CD4-positive, alpha-beta T cell treated with Interleukin-2 at 100 ng/mL for 4 hours (primary cell): ENCODE results near the gene TKTL2.

Source experiments
- DNase-seq: peaks from one replicate; pipeline ENCODE4 v3.0.0-alpha.2; 2020; ENCODE audit warnings: low spot score

Gene TKTL2

GRCh38 chr4:163473576-163473975 is at the start of gene TKTL2:
TSS of gene TKTL2 (minus strand) at chr4:163473754. CDS start at chr4:163473734, 20 bp downstream.
- DNase-seq, result no peak

- DNase-seq, result no peak
Observed at GRCh38 chr4:163515198-163515597, 41.6 kb upstream of the TKTL2 start.

- no peak for DNase-seq
Observed at GRCh38 chr4:163505374-163505773, 31.8 kb upstream of the TKTL2 start.

- no peak for DNase-seq
Observed at GRCh38 chr4:163500586-163500985, 27.0 kb upstream of the TKTL2 start.

GRCh38 chr4:163495900-163496299 is 22.3 kb upstream of the TKTL2 start:
- peak; percentile 21 for DNase-seq

- peak; percentile 80 for DNase-seq
Observed at GRCh38 chr4:163494360-163495241, 21.0 kb upstream of the TKTL2 start, which contains the start of gene TMA16. TSS of gene TMA16 (plus strand) at chr4:163494690. CDS start at chr4:163494802, 112 bp downstream.

- DNase-seq, result peak; percentile 12
Observed at GRCh38 chr4:163493643-163494359, 20.2 kb upstream of the TKTL2 start.

- DNase-seq, result no peak
Observed at GRCh38 chr4:163492951-163493504, 19.5 kb upstream of the TKTL2 start.

- no peak for DNase-seq
Observed at GRCh38 chr4:163489929-163490328, 16.4 kb upstream of the TKTL2 start.

GRCh38 chr4:163486321-163486720 is 12.8 kb upstream of the TKTL2 start:
- DNase-seq, result no peak

- no peak for DNase-seq
Observed at GRCh38 chr4:163485589-163485988, 12.0 kb upstream of the TKTL2 start.

- peak; percentile 60 for DNase-seq
Observed at GRCh38 chr4:163484906-163485305, 11.4 kb upstream of the TKTL2 start.

- DNase-seq, result no peak
Observed at GRCh38 chr4:163482190-163482589, 8.6 kb upstream of the TKTL2 start.

- no peak for DNase-seq
Observed at GRCh38 chr4:163476761-163477438, 3.3 kb upstream of the TKTL2 start.

- no peak for DNase-seq
Observed at GRCh38 chr4:163474027-163474426, 473 bp upstream of the TKTL2 start.

GRCh38 chr4:163473130-163473529 is 424 bp downstream of the TKTL2 start:
- DNase-seq, result no peak

- DNase-seq, result no peak
Observed at GRCh38 chr4:163470391-163470790, 3.2 kb downstream of the TKTL2 start.

- DNase-seq, result no peak
Observed at GRCh38 chr4:163467082-163467770, 6.3 kb downstream of the TKTL2 start.

GRCh38 chr4:163462556-163462955 is 11.0 kb downstream of the TKTL2 start:
- no peak for DNase-seq

GRCh38 chr4:163448540-163449203 is 24.9 kb downstream of the TKTL2 start:
- no peak for DNase-seq

GRCh38 chr4:163447481-163447880 is 26.1 kb downstream of the TKTL2 start:
- DNase-seq, result no peak
